NCI-H748 treated with DMSO at 0.1 percent for 48 hours (cell line): ENCODE results near the gene CERKL.

Experiments used
- DNase-seq: peaks from one replicate; lab custom pipeline; 2025; lab: John Stamatoyannopoulos, UW

Gene CERKL

GRCh38 chr2:181516992-181517391 lies 139.9 kb downstream of the CERKL start:
- DNase-seq, result no peak

GRCh38 chr2:181515719-181516118 lies 141.2 kb downstream of the CERKL start:
- DNase-seq, result no peak

- DNase-seq, result no peak
These were observed 156.7 kb downstream of the CERKL start for GRCh38 chr2:181500201-181500600.

- DNase-seq, result no peak
These were observed 157.7 kb downstream of the CERKL start for GRCh38 chr2:181499231-181499630.
